HG02884 (cell line): ENCODE data around the gene DCTN4.
"Not testable (repeated sequence)": the region's sequence is repeated elsewhere in the genome, so short reads cannot be mapped to it uniquely, and the experiment has no call there.

Source experiments
- ATAC-seq: cut with Tn5 transposase; IDR thresholded peaks from one replicate; pipeline ENCODE4 v1.9.1; 2021; ENCODE audit warnings: mild to moderate bottlenecking, moderate library complexity; ENCODE audit not compliant: unreplicated experiment

The DCTN4 gene

GRCh38 chr5:150778517-150779396 lies 19.9 kb upstream of the DCTN4 start, which contains the start of gene SMIM3:
SMIM3 (plus strand) TSS chr5:150778757; CDS start chr5:150795441, 16,684 bp downstream.
- ATAC-seq: no peak

GRCh38 chr5:150778088-150778516 lies 19.3 kb upstream of the DCTN4 start:
- ATAC-seq: no peak

- ATAC-seq: no peak
Observed at GRCh38 chr5:150777685-150778084, 18.9 kb upstream of the DCTN4 start.

GRCh38 chr5:150774145-150774544 lies 15.3 kb upstream of the DCTN4 start:
- ATAC-seq: no peak

- no peak for ATAC-seq
Observed at GRCh38 chr5:150771034-150771795, 12.4 kb upstream of the DCTN4 start.

GRCh38 chr5:150766251-150766650 lies 7.4 kb upstream of the DCTN4 start:
- no peak for ATAC-seq

GRCh38 chr5:150765799-150766169 lies 7.0 kb upstream of the DCTN4 start:
- no peak for ATAC-seq

- ATAC-seq: no peak
Observed at GRCh38 chr5:150765011-150765798, 6.4 kb upstream of the DCTN4 start.

GRCh38 chr5:150764530-150764929 lies 5.7 kb upstream of the DCTN4 start:
- no peak for ATAC-seq

GRCh38 chr5:150763023-150763769 lies 4.4 kb upstream of the DCTN4 start:
- ATAC-seq: no peak

GRCh38 chr5:150762211-150762610 lies 3.4 kb upstream of the DCTN4 start:
- no peak for ATAC-seq

- ATAC-seq: no peak
Observed at GRCh38 chr5:150759334-150759583, 442 bp upstream of the DCTN4 start.

- ATAC-seq: peak; percentile 12
Observed at GRCh38 chr5:150758203-150758530, 650 bp downstream of the DCTN4 start.

GRCh38 chr5:150757087-150757649 lies 1.6 kb downstream of the DCTN4 start:
- ATAC-seq: no peak

GRCh38 chr5:150753863-150754262 lies 5.0 kb downstream of the DCTN4 start:
- no peak for ATAC-seq

- no peak for ATAC-seq
Observed at GRCh38 chr5:150753463-150753862, 5.4 kb downstream of the DCTN4 start.

GRCh38 chr5:150751096-150751891 lies 7.5 kb downstream of the DCTN4 start:
- ATAC-seq: no peak

GRCh38 chr5:150750469-150750868 lies 8.3 kb downstream of the DCTN4 start:
- ATAC-seq: no peak

GRCh38 chr5:150743142-150743488 lies 15.7 kb downstream of the DCTN4 start:
- not testable (repeated sequence) for ATAC-seq
